ENCODE data around the gene FIBP.
A peak's percentile ranks its signal among the peaks of the same experiment; 100 is the strongest.

FIBP gene

DNA sequence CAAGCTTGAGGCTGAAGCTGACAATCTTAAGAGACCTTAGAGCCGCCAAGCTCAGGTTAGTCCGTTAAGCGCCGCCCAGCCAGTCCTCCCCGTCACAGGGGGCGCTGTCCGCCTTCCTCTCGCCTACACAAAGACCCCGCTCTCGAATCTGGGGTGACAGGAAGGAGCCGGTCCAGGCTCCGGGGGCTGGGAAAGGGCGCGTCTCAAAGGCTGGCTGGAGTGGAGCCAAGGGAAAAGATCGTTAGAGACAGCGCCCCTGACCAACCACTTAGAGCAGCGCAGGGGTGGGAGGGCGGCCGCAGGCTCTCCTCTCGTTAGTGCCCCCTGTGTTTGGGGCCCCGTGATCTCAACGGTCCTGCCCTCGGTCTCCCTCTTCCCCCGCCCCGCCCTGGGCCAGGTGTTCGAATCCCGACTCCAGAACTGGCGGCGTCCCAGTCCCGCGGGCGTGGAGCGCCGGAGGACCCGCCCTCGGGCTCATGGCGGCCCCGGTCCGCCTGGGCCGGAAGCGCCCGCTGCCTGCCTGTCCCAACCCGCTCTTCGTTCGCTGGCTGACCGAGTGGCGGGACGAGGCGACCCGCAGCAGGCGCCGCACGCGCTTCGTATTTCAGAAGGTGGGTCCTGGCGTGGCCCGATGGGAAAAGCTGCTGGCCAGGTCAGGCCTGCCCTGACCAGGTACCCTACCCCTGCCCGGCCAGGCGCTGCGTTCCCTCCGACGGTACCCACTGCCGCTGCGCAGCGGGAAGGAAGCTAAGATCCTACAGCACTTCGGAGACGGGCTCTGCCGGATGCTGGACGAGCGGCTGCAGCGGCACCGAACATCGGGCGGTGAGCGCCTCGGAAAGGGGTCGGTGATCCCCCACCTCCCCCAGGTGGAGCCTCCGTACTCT is 27.8 kb downstream of the FIBP start, which contains the start of gene MUS81:
MUS81 (plus strand) TSS at position 156 of the 887 bp plus-strand sequence; CDS start at position 477, 321 bp downstream.
- Histone ChIP-seq H3K9me3 (ENCODE audit: insufficient read depth, low read length, severe bottlenecking) (no peaks in the 10 kb centered on the region), H3K4me3 (ENCODE audit: low read depth in 1 of 2, low read length in 2 of 2) (peak within 1 kb of the TSS; percentile 72 to 79), H3K27me3 (ENCODE audit: insufficient read depth, low read length, poor library complexity) (no peaks in the 10 kb centered on the region), H3K4me1 (ENCODE audit: insufficient read depth, low read length) (peaks cover 60% of the 10 kb centered on the region), H3K36me3 (ENCODE audit: insufficient read depth, low read length) (peaks cover 70% of the 10 kb centered on the region), H2AFZ (ENCODE audit: low read depth, low read length) (peak within 1 kb of the TSS; percentile 71), H3K27ac (ENCODE audit: low read length) (peak within 1 kb of the TSS; percentile 90), H3K79me2 (ENCODE audit: insufficient read depth, low read length) (peaks cover 58% of the 10 kb centered on the region), H4K20me1 (ENCODE audit: insufficient read depth, low read length) (peaks cover 59% of the 10 kb centered on the region), H3K4me2 (ENCODE audit: insufficient read depth, low read length) (peak within 1 kb of the TSS; percentile 81), H3K9ac (ENCODE audit: low read depth, low read length) (peak within 1 kb of the TSS; percentile 86)
- TF ChIP-seq EZH2 (IDR thresholded peaks at IDR 0.05; ENCODE audit: borderline replicate concordance, low read depth, low read length, severe bottlenecking), result no peak
- TF ChIP-seq, protein P1, sequence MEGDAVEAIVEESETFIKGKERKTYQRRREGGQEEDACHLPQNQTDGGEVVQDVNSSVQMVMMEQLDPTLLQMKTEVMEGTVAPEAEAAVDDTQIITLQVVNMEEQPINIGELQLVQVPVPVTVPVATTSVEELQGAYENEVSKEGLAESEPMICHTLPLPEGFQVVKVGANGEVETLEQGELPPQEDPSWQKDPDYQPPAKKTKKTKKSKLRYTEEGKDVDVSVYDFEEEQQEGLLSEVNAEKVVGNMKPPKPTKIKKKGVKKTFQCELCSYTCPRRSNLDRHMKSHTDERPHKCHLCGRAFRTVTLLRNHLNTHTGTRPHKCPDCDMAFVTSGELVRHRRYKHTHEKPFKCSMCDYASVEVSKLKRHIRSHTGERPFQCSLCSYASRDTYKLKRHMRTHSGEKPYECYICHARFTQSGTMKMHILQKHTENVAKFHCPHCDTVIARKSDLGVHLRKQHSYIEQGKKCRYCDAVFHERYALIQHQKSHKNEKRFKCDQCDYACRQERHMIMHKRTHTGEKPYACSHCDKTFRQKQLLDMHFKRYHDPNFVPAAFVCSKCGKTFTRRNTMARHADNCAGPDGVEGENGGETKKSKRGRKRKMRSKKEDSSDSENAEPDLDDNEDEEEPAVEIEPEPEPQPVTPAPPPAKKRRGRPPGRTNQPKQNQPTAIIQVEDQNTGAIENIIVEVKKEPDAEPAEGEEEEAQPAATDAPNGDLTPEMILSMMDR (IDR thresholded peaks at IDR 0.05; ENCODE audit: borderline replicate concordance, extremely low read depth, low read length, poor library complexity, severe bottlenecking), result peak; percentile 97
- DNase-seq (peak; percentile 97), ATAC-seq (ENCODE audit: insufficient read depth, low read depth) (peak; percentile 51)

DNA sequence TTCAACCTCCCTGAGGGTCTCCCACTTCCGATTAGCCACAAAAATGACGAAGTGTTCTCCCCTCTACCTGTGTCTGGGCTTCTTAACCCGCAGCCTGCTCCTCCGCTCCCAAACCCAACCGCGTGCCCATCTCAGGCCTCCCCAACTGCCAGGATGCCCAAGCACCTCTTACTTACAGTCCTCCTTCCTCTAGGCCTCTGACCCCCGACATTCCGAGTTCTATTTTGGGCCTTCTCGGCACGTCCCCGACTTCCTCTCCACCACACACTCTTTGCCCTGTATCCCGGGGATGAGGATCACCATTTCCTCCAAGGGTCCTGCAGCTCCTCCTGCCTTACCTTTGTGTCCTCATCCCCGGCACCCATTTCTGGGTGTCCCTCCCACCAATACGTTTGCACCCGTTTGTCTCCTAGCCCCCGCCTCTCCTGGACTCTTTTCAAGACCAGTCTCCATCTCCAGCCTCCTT is 28.4 kb downstream of the FIBP start:
- Histone ChIP-seq H3K4me3 (ENCODE audit: low read depth in 1 of 2, low read length in 2 of 2) (peak overlapping the region; percentile 72 to 79; a peak in 3 of 4 replicates), H3K9ac (ENCODE audit: low read depth, low read length) (peak overlapping the region; percentile 79), H3K36me3 (ENCODE audit: insufficient read depth, low read length) (peaks cover 70% of the 10 kb centered on the region), H4K20me1 (ENCODE audit: insufficient read depth, low read length) (peaks cover 59% of the 10 kb centered on the region), H3K4me1 (ENCODE audit: insufficient read depth, low read length) (peaks cover 64% of the 10 kb centered on the region), H3K79me2 (ENCODE audit: insufficient read depth, low read length) (peaks cover 65% of the 10 kb centered on the region), H3K27ac (ENCODE audit: low read length) (peak overlapping the region; percentile 90), H3K9me3 (ENCODE audit: insufficient read depth, low read length, severe bottlenecking) (no peaks in the 10 kb centered on the region), H3K4me2 (ENCODE audit: insufficient read depth, low read length) (peak overlapping the region; percentile 81), H2AFZ (ENCODE audit: low read depth, low read length) (peak overlapping the region; percentile 67), H3K27me3 (ENCODE audit: insufficient read depth, low read length, poor library complexity) (no peaks in the 10 kb centered on the region)
- no peak for ATAC-seq (ENCODE audit: insufficient read depth, low read depth)
- DNase-seq, result no peak
- TF ChIP-seq, protein P1 (IDR thresholded peaks at IDR 0.05; ENCODE audit: borderline replicate concordance, extremely low read depth, low read length, poor library complexity, severe bottlenecking), result no peak
- TF ChIP-seq EZH2 (IDR thresholded peaks at IDR 0.05; ENCODE audit: borderline replicate concordance, low read depth, low read length, severe bottlenecking), result no peak

DNA sequence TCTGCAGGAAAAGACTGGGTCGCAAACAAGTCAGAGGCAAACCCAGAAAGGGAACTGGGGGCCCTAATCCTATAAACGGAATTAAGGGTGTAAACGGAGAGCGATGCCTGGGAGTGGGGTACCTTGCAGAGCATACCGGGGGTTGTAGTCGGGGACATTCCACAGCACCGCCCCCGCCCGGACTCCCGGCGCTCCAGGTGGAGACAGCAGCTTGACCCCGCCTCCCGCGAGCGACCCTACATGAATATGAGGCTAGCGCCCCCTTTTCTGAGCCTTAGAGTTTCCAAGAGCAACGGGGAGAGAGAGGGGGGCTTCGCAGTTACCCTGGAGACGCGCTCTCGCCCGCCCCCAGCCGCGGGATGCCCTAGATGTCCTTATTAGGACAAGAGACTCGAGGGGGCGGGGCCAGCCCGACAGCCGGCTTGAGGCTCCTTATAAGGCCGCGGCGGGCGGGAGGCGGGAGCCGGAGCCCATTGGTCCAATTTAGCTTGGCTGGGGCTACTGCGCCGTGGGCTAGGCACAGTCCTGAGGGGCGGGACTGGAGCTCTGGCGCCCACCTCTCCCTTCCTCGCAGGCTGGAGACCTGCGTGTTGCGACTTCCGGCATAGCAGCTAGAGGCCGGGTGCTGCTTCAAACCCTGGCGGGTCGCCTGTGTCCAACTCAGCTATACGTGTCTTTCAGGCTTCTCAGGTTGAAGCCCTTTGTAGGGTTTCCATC is 29.0 kb downstream of the FIBP start:
- Histone ChIP-seq H3K4me2 (ENCODE audit: insufficient read depth, low read length) (peak overlapping the region; percentile 81), H3K27ac (ENCODE audit: low read length) (peak overlapping the region; percentile 90), H3K27me3 (ENCODE audit: insufficient read depth, low read length, poor library complexity) (no peaks in the 10 kb centered on the region), H3K4me3 (ENCODE audit: low read depth in 1 of 2, low read length in 2 of 2) (peak overlapping the region; percentile 72 to 79; a peak in 3 of 4 replicates), H3K4me1 (ENCODE audit: insufficient read depth, low read length) (peaks cover 64% of the 10 kb centered on the region), H2AFZ (ENCODE audit: low read depth, low read length) (peak overlapping the region; percentile 76), H3K79me2 (ENCODE audit: insufficient read depth, low read length) (peaks cover 71% of the 10 kb centered on the region), H3K9me3 (ENCODE audit: insufficient read depth, low read length, severe bottlenecking) (no peaks in the 10 kb centered on the region), H4K20me1 (ENCODE audit: insufficient read depth, low read length) (peaks cover 59% of the 10 kb centered on the region), H3K36me3 (ENCODE audit: insufficient read depth, low read length) (peaks cover 70% of the 10 kb centered on the region), H3K9ac (ENCODE audit: low read depth, low read length) (peak overlapping the region; percentile 86)
- DNase-seq, result no peak
- TF ChIP-seq, protein P1 (IDR thresholded peaks at IDR 0.05; ENCODE audit: borderline replicate concordance, extremely low read depth, low read length, poor library complexity, severe bottlenecking), result peak; percentile 47
- no peak for TF ChIP-seq EZH2 (IDR thresholded peaks at IDR 0.05; ENCODE audit: borderline replicate concordance, low read depth, low read length, severe bottlenecking)
- ATAC-seq (ENCODE audit: insufficient read depth, low read depth), result peak; percentile 76
